ENCODE results near the gene MED9.
"Not testable (repeated sequence)": the region's sequence is repeated elsewhere in the genome, so short reads cannot be mapped to it uniquely, and the experiment has no call there.

MED9 gene, protein sequence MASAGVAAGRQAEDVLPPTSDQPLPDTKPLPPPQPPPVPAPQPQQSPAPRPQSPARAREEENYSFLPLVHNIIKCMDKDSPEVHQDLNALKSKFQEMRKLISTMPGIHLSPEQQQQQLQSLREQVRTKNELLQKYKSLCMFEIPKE

DNA sequence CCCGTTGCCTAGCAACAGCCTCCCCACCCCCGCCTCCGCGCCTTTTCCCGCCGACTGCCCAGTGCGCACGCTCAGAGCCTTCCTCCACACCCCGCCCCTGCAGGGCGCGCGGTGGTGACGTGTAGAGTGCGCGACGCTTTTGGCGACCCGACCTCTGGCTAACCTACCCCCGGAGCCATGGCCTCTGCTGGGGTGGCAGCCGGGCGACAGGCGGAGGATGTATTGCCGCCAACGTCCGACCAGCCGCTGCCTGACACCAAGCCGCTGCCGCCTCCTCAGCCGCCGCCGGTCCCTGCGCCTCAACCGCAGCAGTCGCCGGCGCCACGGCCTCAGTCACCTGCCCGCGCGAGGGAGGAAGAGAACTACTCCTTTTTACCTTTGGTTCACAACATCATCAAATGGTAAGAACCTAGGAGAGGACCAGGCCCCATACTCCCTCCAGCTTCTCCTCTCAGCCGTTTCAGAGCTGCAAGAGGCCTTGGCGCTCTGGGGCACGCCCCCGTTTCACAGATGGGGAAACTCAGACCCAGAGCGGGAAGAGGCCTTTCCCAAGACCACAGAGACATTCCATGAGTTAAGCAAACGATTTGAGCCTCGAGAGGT lies at the start of gene MED9:
Gene MED9, plus strand, starts transcription at position 136 of the 603 bp plus-strand sequence. Its CDS starts 42 bp downstream, at position 178.
- peak; percentile 87 for DNase-seq

DNA sequence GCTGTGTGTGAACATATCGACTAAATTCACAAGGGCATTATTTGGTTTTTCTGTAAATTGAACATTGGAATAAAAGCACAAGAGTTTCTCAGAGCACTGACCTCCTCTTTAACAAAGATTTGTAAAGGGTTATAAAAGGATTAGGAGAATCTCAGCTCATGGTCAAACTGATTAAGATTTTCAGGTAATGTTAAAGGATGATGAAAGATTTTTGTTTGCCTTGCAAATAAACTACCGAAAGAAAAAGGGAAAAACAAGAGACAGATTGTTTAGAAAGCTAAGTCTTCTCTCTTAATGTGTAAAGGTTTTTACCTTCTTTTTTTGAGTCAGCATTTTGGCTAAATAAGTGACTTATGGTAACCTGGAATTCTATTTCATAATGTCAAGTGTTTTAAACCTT lies 47.6 kb upstream of the MED9 start:
- DNase-seq, result no peak

DNA sequence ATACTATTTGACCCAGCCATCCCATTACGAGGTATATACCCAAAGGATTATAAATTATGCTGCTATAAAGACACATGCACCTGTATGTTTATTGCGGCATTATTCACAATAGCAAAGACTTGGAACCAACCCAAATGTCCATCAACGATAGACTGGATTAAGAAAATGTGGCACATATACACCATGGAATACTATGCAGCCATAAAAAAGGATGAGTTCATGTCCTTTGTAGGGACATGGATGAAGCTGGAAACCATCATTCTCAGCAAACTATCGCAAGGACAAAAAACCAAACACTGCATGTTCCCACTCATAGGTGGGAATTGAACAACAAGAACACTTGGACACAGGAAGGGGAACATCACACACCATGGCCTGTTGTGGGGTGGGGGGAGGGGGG lies 45.9 kb upstream of the MED9 start:
- not testable (repeated sequence) for DNase-seq

DNA sequence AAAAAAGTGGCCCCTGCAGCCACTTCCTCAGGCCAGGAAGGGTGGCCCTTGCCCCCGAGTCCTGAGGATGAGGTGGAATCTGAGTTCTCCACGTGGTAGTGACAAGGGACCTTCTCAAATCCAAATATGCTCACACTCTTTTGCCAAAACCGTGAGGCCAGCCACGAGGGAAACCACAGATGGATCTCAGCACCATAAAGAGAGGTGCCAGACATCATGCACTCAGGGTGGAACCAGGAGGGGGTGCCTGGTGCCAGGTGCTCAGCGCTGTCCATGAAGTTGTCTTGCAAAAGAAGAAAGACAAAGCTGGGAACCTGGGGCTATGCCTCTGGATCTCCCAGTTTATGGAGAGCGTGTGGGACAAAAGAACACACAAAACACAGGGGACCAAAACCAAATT lies 45.2 kb upstream of the MED9 start:
- DNase-seq, result no peak

DNA sequence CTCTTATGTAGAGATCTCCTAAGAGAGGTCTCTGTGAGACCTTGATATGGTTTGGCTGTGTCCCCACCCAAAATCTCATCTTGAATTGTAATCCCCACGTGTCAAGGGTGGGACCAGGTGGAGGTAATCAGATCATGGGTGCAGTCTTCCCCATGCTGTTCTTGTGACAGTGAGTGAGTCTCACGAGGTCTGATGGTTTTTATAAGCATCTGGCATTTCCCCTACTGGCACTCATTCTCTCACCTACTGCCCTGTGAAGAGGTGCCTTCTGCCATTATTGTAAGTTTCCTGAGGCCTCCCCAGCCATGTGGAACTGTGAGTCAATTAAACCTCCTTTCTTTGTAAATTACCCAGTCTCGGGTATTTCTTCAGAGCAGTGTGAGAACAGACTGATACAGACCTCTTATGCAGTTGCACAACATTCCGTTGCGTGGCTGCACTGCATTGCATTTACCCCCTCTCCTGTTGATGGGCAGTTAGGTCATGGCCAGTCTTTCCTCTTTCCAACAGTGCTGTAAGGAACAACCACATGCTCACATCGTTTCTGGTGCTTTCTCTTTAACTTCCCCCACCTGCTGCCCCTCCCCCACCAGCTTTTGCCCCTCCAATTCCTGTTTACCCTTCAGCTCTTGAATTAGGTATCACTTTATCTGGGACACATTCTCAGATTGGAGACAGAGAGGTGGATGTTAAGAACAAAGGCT lies 43.6 kb upstream of the MED9 start:
- DNase-seq, result no peak

DNA sequence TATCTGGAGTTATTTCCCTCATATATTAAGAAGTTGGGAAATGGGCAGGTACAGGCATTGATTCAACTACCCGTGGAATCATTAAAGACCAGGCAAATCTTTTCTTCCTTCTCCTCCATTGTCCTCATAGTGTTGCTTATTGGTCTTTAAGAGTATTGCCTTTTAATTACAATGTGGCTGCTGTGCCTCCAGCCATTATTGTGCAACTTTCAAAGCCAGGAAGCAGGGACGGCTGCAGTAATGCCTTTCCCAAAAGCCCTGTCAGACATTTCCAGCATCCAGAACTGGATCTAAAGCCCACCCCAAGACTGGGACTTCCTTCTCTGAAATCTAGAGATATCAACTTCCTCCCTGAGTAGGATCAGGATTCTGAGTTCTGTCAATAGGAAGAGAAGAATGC lies 42.3 kb upstream of the MED9 start:
- DNase-seq, result no peak

DNA sequence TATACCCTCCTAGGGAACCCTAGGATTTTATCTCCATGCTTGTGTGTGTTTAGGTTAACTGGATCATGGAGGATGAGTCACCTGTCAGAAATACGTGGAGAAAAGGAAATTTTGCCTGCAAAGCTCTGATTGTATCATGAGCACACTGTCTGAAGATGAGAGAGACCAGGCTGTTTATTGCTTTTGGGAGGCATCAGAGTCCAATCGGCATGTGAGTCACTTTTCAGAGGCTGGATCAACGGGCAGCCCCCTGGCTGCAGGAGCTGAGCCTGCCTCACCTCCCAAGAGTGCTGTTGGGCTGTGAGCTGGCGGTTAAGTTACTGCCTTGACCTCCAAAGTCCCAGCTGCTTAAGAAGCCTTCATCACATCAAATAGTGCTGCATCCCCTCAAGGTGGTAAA lies 41.5 kb upstream of the MED9 start:
- DNase-seq, result no peak

DNA sequence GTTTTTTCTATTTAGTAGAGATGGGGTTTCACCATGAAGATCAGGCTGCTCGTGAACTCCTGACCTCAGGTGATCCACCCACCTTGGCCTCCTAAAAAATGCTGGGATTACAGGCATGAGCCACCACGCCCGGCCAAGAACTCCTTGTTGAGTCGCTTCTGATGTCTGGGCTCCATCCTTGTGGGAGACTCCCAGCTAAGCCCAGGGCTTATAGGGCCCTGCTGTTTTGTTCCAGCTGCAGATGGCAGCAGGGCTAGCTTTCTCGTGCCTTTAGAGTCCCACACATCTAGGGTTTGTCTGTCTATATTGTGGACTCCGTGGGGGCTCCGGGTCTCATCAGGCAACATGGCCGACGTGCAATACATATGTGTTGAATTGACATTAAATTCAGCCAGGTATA lies 39.3 kb upstream of the MED9 start:
- no peak for DNase-seq

DNA sequence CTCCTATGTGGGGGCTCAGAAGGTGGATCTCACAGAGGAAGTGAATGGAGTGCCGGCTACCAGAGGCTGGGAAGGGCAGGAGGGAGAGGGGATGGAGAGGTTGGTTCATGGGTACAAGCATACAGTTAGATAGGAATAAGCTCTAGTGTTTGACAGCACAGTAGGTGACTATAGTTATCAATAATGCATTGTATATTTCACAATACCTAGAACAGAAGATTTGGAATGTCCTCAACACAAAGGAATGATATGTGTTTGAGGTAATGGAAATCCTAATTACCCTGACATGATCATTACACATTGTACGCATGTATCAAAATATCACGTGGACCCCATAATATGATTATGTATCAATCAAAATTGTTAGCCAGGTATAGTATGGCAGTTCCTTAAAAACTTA lies 38.9 kb upstream of the MED9 start:
- no peak for DNase-seq

DNA sequence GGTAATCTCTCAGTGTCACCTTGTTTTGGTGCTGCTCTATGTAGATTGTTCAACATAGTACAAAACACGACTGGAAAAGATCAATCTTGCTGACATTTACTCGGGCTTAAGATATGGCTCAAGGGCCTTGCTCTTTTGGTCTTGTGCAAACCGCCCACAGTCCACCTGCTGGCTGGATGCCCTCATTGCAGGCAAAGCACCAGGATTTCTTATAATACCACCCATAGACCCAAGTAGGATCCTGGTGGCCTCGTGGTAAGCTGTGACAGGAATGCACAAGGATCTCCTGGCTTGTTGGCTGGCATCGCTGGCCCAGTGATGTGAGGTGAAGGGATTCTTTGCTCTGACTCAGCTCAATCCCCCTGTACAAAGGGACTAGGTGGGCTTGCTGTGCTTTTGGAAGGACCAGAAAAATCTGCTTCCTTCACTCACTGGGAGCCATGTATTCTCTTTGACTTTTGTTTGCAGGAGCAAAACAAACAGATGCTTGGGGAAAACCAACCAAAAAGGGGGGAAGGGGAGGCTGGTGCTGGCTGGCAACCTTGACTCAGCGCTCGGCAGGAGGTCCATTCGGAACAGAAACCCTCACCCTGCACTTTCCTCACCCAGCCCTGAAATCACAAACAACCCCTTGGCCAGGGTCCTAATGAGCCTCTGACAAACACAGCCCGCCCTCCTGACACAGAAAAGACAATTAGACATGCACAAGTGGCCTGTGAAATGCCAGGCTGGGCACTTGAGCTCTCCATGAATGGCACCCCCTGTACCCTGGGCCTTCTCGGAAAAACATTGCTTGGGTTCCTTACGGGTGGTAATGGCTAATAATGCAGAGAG lies 36.6 kb upstream of the MED9 start:
- peak; percentile 57 for DNase-seq

DNA sequence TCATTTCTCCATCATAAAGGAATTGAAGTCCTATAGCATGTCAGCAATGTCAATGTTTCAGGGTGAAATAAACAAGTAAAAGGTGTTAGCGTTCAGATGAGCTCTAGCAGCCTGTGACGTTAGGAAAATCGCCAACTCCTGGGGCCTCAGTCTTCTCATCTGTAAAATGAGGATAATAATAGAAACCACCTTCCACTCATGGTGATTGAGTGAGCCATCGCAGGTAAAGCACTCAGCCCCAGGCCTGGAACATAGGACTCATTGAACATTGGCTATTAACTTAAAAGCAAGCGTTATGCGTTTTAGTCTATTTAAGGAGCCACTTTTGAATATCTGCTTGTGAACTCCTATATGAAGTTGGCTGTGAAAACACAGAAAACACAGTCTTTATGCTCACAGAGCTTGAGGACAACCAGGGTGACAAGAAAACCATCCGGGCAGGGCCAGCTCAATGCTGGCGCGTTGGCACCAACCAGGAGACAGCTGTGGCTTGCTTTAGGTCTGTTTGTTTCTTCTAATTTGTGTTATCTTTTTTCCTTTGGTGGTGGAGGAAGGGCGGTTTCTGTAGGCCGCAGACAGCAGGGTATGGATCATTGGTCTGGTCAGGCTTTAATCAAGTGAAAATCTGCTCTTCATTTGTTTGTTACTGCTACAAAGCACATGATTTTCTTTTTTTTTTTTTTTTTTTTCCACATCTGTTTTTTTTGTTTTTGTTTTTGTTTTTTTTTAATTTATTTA lies 35.7 kb upstream of the MED9 start:
- no peak for DNase-seq

DNA sequence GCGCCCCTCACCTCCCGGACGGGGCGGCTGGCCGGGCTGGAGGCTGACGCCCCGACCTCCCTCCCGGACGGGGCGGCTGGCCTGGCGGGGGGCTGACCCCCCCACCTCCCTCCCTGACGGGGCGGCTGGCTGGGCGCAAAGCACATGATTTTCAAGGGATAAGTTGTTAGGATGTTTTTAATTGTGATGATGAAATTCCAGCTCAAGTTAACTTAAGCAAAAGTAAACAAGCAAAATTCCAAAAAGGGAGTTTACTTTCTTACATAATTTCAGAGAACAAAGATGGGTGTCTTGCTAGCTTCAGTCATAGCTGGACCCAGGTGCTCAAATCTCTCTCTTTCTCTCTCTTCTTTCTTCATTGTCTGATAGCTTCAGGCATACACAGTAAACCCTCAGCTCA lies 33.6 kb upstream of the MED9 start:
- no peak for DNase-seq

DNA sequence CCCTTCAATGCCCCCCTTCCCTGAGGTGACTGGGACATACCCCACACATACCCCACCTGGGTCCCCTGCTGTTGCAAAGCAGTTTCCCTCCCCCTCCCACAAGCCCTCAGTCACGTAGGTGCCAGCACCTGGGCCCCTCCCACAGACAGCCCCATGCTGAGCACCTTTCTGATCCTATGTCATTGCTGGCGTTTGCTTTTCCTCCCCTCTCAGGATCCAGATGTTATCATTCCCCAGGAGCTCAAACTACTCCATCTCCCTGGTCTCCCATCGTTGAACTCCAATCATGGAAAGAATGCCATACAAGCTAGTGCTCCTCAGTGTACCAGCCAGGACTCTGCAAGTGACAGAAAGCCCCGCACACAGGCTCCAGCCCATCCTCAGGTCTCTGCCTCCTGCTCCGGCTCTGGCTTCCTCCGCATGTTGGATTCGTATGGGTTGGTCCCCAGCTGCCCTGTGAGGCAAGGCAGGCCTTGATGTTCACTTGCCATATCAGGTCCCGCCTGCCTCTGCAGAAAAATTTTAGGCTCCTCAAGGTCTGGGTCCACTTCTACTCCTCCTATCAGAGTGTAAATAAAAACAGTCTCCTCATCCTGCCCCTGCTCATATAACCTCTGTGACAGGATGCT lies 31.4 kb upstream of the MED9 start:
- DNase-seq, result no peak

DNA sequence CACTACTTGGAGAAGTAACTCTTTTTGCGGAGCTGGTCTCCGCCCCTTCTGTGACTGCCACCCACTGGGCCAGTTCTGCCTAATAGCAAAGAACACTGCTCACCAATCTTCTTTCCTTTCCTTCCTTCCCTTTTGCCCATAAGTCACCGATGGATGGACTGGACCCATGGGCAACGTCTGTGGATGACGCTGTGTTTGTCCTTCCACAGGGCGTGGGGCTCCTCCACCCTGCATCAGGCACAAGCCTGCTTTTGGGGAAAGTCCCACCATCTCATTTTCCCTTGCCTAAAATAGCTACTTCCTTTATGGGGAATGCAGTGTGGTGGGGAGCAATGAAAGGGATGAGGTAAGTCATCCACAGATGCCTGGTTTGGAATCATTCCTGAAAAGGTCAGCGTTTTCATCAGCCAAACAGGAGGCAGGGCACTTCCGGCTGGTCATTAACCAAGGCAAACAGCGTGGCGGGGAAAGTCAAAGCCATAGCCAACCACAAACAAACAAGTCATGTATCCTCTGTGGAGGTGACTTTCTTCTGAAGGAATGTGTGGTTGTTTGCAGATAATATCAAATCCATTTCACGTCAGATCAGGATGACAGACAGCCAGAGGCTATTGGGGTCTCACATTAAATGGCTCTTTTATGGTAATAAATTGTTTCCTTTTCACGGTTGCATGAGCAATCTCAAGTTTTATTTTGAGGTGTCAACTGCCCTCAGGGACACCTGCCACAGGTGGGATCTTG lies 30.7 kb upstream of the MED9 start:
- no peak for DNase-seq

DNA sequence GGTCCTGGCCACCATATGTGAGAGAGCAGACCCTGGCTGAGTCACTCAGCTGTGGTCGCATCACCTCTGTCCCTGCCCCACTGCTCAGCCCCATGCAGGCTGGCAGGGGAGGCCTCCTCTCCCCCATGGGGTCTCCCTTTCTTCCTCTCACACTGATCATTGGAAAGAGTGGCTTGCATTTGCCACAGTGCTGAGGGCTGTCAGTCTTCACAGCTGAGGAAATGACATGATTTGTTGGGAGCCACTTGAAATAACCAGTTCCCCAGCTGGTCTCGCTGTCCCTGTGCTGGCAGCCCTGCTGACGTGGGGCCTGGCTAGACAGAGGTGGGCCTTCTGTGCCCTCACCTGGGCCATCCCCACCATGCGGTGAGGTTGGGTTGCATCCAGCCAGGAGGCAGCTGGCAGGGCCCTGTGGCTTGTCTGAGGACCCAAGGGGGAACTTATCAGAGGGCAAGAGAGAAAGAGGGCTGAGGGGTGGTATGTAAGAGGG lies 30.1 kb upstream of the MED9 start:
- DNase-seq, result no peak

DNA sequence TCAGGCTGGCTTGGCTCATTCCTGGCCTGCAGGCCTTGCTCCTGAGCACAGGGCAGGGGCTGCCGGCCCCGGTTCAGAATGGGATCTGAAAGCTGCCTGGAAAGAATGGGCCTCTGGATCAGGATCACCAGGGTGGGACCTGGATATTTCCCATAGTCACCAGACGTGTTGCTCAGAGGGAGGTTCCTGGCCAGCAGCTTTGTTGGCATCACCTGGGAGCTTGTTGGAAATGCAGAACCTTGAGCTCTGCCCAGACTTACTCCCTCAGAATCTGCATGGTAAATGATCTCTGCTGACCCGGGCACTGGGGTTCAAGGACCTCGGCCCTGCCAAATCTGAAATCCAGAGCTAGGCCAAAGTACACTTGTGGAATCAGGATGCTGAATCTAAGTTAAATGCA lies 29.5 kb upstream of the MED9 start:
- DNase-seq, result no peak

DNA sequence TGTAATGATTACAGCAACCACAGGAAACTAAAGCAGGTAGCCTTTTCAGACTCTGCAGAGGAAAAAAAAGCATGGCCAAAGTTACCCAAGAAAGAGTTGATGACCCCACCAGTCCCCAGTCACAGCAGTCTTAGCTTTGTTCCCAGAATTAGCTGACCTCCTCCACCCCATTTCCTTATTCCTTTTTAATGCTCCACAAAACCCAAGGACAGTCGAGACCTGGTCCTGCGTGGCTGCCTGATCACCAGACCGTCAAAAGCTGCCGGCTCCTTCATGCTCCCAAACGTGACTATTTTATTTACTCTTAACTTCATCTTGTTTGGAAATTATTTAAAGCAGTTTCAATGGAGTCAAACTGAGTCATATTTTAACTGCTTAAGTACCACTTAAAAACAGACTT lies 28.7 kb upstream of the MED9 start:
- no peak for DNase-seq

DNA sequence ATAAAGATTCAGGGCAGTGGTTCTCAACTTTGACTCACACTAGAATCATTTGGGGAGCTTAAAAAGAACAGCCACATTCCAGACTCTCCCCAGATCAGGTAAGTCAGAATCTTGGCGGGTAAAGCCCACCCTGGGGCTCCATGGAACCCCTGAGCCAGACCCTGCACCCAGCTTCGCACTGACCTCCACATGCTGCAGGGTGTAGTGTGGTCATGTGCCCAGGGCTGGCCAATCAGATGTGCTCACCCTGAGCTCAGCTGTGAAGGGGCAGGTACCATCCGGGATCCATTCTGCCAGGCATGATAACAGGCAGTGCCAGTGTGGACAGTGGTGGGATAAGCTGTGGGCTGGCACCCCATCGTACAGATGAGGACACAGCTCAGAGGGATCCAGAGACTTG lies 28.1 kb upstream of the MED9 start:
- DNase-seq, result no peak

DNA sequence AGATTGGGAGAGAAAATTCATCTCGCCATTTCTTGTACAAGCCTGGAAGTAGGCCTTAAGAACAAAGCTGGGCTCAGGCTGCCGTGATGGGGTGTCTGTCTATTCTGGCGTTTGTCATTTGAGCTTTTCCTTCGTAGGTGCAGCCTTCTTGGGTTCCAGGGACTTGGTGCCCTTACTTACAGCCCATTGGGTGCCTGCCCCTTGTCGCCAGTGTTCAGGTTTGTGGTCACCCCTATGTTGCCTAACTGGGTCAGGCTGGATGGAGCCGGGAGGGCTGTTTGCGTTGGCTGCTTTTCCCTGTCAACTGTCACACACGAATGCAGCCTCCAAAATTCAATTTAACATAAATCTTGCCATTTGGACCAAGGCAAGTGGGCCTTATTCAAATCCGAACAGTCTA lies 23.7 kb upstream of the MED9 start:
- no peak for DNase-seq

DNA sequence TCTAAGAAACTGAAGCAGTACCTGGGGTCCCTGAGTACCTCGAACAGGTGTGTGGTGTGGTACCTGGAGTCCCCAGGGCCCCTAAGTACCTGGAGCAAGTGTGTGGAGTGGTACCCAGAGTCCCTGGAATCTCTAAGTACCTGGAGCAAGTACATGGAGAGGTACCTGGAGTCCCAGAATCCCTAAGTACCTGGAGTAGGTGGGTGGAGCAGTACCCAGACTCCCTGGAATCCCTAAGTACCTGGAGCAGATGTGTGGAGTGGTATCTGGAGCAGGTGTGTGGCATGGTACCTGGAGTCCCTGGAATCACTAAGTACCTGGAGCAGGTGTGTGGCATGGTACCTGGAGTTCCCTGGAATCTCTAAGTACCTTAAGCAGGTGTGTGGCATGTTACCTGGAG lies 22.5 kb upstream of the MED9 start:
- DNase-seq, result no peak

DNA sequence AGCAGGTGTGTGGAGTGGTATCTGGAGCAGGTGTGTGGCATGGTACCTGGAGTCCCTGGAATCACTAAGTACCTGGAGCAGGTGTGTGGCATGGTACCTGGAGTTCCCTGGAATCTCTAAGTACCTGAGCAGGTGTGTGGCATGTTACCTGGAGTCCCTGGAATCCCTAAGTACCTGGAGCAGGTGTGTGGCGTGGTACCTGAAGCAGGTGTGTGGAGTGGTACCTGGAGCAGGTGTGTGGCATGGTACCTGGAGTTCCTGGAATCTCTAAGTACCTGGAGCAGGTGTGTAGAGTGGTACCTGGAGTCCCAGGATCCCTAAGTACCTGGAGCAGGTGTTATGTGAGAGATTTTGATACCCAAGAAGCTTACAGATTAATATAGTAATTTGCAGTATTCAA lies 22.1 kb upstream of the MED9 start:
- DNase-seq, result not testable (repeated sequence)

DNA sequence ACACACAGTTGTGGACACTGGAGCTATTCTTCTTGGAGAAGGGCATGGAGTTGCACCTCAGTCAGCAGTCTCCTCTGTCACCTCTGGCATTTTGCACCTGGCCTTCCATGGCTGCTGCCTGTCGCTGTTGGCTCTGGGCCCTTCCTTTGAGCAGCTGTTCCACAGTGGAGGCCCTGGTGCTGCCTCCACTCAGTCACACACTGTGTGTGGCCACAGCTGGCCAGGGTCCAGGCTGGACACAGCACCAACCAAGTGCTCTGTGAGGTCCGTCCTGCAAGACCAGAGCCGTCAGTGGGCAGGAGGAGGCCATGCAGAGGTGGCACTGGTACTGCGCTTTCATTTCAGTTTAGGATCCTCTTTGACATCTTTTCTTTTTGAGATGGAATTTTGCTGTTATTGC lies 21.6 kb upstream of the MED9 start:
- DNase-seq, result no peak
